Breast epithelium (tissue), 4 donors: ENCODE measurements around the gene METTL25. TPM values are rescaled to one million over a fixed set of nuclear protein-coding genes. Genes with fewer than 3 reads are reported as not detected.

Source experiments
- DNase-seq, 2 donors: peaks; one replicate each; pipeline ENCODE4 v3.0.0-alpha.2; 2019; ENCODE audit warnings: low spot score in 2 of 2
- H3K27ac ChIP-seq, 2 donors: fragments of 200-600 bp; sonication (generic) in 1 of 2; one replicate each; pipeline ENCODE4 v1.5.1; 2016 to 2019; ENCODE audit warnings: mild to moderate bottlenecking in 1 of 2
- H3K27me3 ChIP-seq, 2 donors: fragments of 200-600 bp; sonication (generic) in 1 of 2; one replicate each; pipeline versions ENCODE4 v1.5.1 to v1.6.0; 2017 to 2019; ENCODE audit warnings: control low read depth in 1 of 2, mild to moderate bottlenecking in 1 of 2
- H3K36me3 ChIP-seq: fragments of 200-600 bp; one replicate; pipeline ENCODE4 v1.5.1; 2019
- H3K4me1 ChIP-seq, 2 donors: fragments of 200-600 bp; sonication (generic); one replicate each; pipeline ENCODE4 v1.5.1; 2016 to 2019; ENCODE audit warnings: control low read depth in 1 of 2
- H3K4me3 ChIP-seq, 3 donors: fragments of 200-600 bp; sonication (generic); 1 replicate in 2 of 3; 2 replicates in 1 of 3; pipeline ENCODE4 v1.5.1; 2016 to 2019; ENCODE audit warnings: mild to moderate bottlenecking in 3 of 3, moderate library complexity in 2 of 3
- H3K9me3 ChIP-seq, 2 donors: fragments of 200-600 bp; sonication (generic) in 1 of 2; one replicate each; pipeline ENCODE4 v1.5.1; 2016 to 2019; ENCODE audit warnings: control low read depth in 1 of 2
- POLR2A ChIP-seq: fragments of 450-650 bp; IDR thresholded peaks from one replicate; pipeline ENCODE4 v1.6.1; 2016; ENCODE audit warnings: antibody characterized with exemption, mild to moderate bottlenecking, moderate library complexity
- POLR2AphosphoS5 ChIP-seq, 3 donors: sonication (generic); formaldehyde crosslinking; IDR thresholded peaks; one replicate each; pipeline ENCODE4 v1.6.1; 2017; ENCODE audit warnings: antibody characterized with exemption in 3 of 3
- intact Hi-C: fragments of 100-400 bp; cut with DNase I; formaldehyde crosslinking; loops from one replicate; pipeline ENCODE4 v1.15.1; 2023; ENCODE audit warnings: low total_unique reads
- total RNA-seq, 3 donors: library from RNA; depleted of rRNA; stranded (reverse); fragments of >200 nt; gene quantifications; one replicate each; pipeline ENCODE4 v1.1.0, GENCODE V29; 2016
- TF ChIP-seq, protein P1 (sequence below), 3 donors: fragments of 450-650 bp; IDR thresholded peaks; one replicate each; pipeline ENCODE4 v1.5.1; 2016 to 2017; ENCODE audit warnings: antibody characterized with exemption in 3 of 3, mild to moderate bottlenecking in 3 of 3, moderate library complexity in 3 of 3

Gene METTL25
- total RNA-seq, 3 donors from 2014 or later: 10.4 to 38.9 (median 25.9) TPM

- Histone ChIP-seq H3K27me3 (no peaks in the 10 kb centered on the region), H3K36me3 (peaks cover 4% of the 10 kb centered on the region), H3K27ac (no peak overlapping the region), H3K9me3 (peaks cover 0 to 3% of the 10 kb centered on the region in 2 donors), H3K4me1 (no peaks in the 10 kb centered on the region), H3K4me3 (no peak overlapping the region)
- no peak for TF ChIP-seq POLR2A
- no peak for TF ChIP-seq POLR2AphosphoS5 (IDR thresholded peaks at IDR 0.05)
- TF ChIP-seq, protein P1, sequence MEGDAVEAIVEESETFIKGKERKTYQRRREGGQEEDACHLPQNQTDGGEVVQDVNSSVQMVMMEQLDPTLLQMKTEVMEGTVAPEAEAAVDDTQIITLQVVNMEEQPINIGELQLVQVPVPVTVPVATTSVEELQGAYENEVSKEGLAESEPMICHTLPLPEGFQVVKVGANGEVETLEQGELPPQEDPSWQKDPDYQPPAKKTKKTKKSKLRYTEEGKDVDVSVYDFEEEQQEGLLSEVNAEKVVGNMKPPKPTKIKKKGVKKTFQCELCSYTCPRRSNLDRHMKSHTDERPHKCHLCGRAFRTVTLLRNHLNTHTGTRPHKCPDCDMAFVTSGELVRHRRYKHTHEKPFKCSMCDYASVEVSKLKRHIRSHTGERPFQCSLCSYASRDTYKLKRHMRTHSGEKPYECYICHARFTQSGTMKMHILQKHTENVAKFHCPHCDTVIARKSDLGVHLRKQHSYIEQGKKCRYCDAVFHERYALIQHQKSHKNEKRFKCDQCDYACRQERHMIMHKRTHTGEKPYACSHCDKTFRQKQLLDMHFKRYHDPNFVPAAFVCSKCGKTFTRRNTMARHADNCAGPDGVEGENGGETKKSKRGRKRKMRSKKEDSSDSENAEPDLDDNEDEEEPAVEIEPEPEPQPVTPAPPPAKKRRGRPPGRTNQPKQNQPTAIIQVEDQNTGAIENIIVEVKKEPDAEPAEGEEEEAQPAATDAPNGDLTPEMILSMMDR (IDR thresholded peaks at IDR 0.05): no peak
- no peak for DNase-seq
- intact Hi-C loops: no loop called here
These were observed 112.7 kb downstream of the METTL25 start for GRCh38 chr12:82470906-82471512.

DNA sequence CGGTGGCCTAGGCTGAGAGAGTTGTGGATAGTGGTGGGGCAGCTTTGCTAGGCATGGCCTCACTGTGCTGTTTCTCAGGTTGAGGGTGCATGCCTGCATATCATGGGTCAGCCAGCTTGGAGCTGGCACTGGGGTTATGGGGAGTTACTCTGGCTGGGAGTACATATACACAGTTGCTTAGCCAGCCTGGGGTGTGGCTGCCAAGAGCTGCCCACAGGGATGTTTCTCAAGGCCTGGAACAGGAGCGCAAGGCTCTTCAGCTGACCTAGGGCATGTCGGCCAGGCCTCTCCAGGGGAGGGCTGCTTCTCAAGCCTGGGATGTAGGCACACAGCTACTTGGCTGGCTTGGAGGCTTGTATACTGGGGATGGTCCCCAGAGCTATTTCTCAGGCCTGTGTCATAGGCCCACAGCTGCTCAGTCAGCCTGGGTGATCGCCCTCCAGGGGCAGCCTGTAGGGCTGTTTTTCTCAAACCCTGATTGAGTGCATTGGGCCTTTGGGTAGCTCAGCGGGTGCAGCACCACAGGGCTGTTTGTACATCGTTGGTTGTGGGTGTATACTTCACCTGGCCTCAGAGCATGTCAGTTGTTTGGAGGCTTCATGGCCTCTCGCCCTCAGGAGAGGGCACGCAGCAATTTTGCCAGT, 114.9 kb downstream of the METTL25 start:
- Histone ChIP-seq H3K4me3 (no peak overlapping the region), H3K9me3 (peaks cover 0 to 3% of the 10 kb centered on the region in 2 donors), H3K36me3 (no peaks in the 10 kb centered on the region), H3K27ac (no peak overlapping the region), H3K4me1 (no peaks in the 10 kb centered on the region), H3K27me3 (no peaks in the 10 kb centered on the region)
- intact Hi-C loops: no loop called here
- TF ChIP-seq POLR2AphosphoS5 (IDR thresholded peaks at IDR 0.05): no peak
- no peak for TF ChIP-seq POLR2A
- TF ChIP-seq, protein P1 (IDR thresholded peaks at IDR 0.05): no peak
- no peak for DNase-seq

DNA sequence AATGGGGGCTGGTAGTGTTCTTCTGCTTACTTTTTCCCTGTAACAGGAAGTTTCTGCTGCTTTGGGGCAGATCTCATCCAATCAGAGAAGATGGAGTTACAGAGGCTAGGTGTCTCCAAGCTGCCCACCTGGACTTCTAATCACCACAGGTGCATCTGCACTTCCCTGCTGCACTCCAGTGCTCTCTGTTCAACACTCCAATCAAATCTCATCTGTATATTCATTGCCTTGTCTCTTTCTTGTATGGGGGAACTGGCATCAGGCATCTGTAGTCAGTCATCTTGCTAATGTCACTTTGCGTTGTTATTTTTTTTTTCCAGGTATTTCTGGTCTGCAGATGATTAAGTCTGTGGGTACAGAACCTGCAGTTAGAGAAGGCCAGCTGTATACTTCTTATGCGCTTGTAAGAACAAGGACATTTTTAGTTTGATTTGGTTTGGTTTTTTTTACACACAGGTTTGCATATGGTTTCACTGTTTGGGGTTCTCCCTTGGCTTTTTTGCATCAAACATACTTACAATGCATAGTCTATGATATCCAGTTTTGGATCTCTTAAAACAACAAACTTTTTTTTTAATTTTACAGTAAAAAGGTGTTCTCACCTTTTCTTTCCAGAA, 116.0 kb downstream of the METTL25 start:
- TF ChIP-seq POLR2A (no peak), POLR2AphosphoS5 (IDR thresholded peaks at IDR 0.05) (no peak)
- TF ChIP-seq, protein P1 (IDR thresholded peaks at IDR 0.05): no peak
- no peaks in the 10 kb centered on the region for H3K4me1 ChIP-seq
- H3K9me3 ChIP-seq: peaks cover 0 to 3% of the 10 kb centered on the region in 2 donors
- no peak overlapping the region for H3K4me3 ChIP-seq
- no peak for DNase-seq
- no peak overlapping the region for H3K27ac ChIP-seq
- H3K36me3 ChIP-seq: no peaks in the 10 kb centered on the region
- intact Hi-C loops: no loop called here
- no peaks in the 10 kb centered on the region for H3K27me3 ChIP-seq

- no peaks in the 10 kb centered on the region for H3K36me3 ChIP-seq
- no peak overlapping the region for H3K27ac ChIP-seq
- H3K27me3 ChIP-seq: no peaks in the 10 kb centered on the region
- H3K4me1 ChIP-seq: no peaks in the 10 kb centered on the region
- no peak for DNase-seq
- intact Hi-C loops: no loop called here
- TF ChIP-seq POLR2AphosphoS5 (IDR thresholded peaks at IDR 0.05) (no peak), POLR2A (no peak)
- no peak overlapping the region for H3K4me3 ChIP-seq
- peaks cover 0 to 3% of the 10 kb centered on the region in 2 donors for H3K9me3 ChIP-seq
These were observed 116.5 kb downstream of the METTL25 start for GRCh38 chr12:82474798-82475184.

DNA sequence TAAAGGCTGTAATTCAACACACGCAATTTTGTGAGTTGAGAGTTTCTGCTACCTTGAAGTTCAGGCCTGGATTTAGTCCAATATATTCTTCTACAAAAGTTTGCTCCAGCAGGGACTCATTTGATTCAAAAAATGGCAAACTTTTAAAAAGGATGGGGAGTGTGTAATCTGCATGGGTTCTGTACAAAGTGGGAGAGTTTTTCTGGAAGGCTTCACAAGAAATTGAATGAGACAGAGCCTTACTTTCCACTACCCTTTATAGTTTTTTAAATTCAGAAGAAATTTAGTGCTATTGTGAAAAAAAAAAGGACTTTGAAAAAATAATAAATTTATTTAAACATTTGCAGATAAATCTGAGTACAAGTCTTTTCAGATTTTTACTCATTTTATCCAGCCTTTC, 116.9 kb downstream of the METTL25 start:
- no peak for DNase-seq
- intact Hi-C loops: no loop called here
- no peaks in the 10 kb centered on the region for H3K36me3 ChIP-seq

More for the DNA sequence above, 116.9 kb downstream of the METTL25 start:
- Histone ChIP-seq H3K9me3 (peaks cover 0 to 3% of the 10 kb centered on the region in 2 donors), H3K4me3 (no peak overlapping the region), H3K27me3 (no peaks in the 10 kb centered on the region), H3K4me1 (no peaks in the 10 kb centered on the region), H3K27ac (no peak overlapping the region)
- TF ChIP-seq POLR2AphosphoS5 (IDR thresholded peaks at IDR 0.05) (no peak), POLR2A (no peak)
- TF ChIP-seq, protein P1 (IDR thresholded peaks at IDR 0.05): no peak
